DND-41 (cell line): ENCODE data around the gene SLC23A2.

Experiments used
- CTCF ChIP-seq: IDR thresholded peaks from 2 replicates; pipeline ENCODE4 v1.5.1; 2012; ENCODE audit warnings: borderline replicate concordance, low read length, moderate library complexity, mild to moderate bottlenecking; ENCODE audit not compliant: poor library complexity, severe bottlenecking; ENCODE audit errors: extremely low read depth
- EZH2 ChIP-seq: IDR thresholded peaks from 3 replicates; pipeline ENCODE4 v1.6.1; 2012; ENCODE audit warnings: borderline replicate concordance, low read depth, mild to moderate bottlenecking, moderate library complexity, low read length, inconsistent platforms; ENCODE audit not compliant: severe bottlenecking

GRCh38 chr20:4881006-4881730 is 120.1 kb downstream of the SLC23A2 start:
- no peak for TF ChIP-seq CTCF
- no peak for TF ChIP-seq EZH2
